NCI-H446 (cell line): ENCODE measurements around the gene CETP.

ENCODE experiments used
- DNase-seq, 2 experiments: peaks; one replicate each; lab custom pipeline; 2025; lab: John Stamatoyannopoulos, UW

Gene CETP

GRCh38 chr16:57020651-57021050 is 58.9 kb downstream of the CETP start:
- no peak for DNase-seq

- DNase-seq: no peak
Observed at GRCh38 chr16:57021757-57022156, 60.0 kb downstream of the CETP start.

- DNase-seq: no peak
Observed at GRCh38 chr16:57022445-57022844, 60.7 kb downstream of the CETP start.

- DNase-seq: no peak
Observed at GRCh38 chr16:57023541-57024249, 61.9 kb downstream of the CETP start.

GRCh38 chr16:57024894-57025680 is 63.3 kb downstream of the CETP start:
- DNase-seq: no peak

GRCh38 chr16:57025941-57026777 is 64.4 kb downstream of the CETP start:
- no peak for DNase-seq

GRCh38 chr16:57026778-57027062 is 65.0 kb downstream of the CETP start:
- DNase-seq: no peak

- DNase-seq: no peak
Observed at GRCh38 chr16:57027067-57027466, 65.3 kb downstream of the CETP start.

GRCh38 chr16:57028086-57028485 is 66.3 kb downstream of the CETP start:
- DNase-seq: no peak

- no peak for DNase-seq
Observed at GRCh38 chr16:57029161-57030160, 67.7 kb downstream of the CETP start.

GRCh38 chr16:57030346-57030902 is 68.7 kb downstream of the CETP start:
- DNase-seq: no peak

GRCh38 chr16:57031156-57031555 is 69.4 kb downstream of the CETP start:
- DNase-seq: no peak

- DNase-seq: no peak
Observed at GRCh38 chr16:57032346-57032745, 70.6 kb downstream of the CETP start.

- DNase-seq: no peak
Observed at GRCh38 chr16:57032931-57033330, 71.2 kb downstream of the CETP start.
